HG02970 (cell line): ENCODE measurements around the gene AKT1S1.

Experiments
- ATAC-seq: cut with Tn5 transposase; IDR thresholded peaks from one replicate; pipeline ENCODE4 v1.9.1; 2021; ENCODE audit warnings: mild to moderate bottlenecking, moderate library complexity, moderate number of reproducible peaks; ENCODE audit not compliant: unreplicated experiment, low FRiP score

AKT1S1 gene

GRCh38 chr19:49857061-49857837 is 19.9 kb downstream of the AKT1S1 start:
- no peak for ATAC-seq

DNA sequence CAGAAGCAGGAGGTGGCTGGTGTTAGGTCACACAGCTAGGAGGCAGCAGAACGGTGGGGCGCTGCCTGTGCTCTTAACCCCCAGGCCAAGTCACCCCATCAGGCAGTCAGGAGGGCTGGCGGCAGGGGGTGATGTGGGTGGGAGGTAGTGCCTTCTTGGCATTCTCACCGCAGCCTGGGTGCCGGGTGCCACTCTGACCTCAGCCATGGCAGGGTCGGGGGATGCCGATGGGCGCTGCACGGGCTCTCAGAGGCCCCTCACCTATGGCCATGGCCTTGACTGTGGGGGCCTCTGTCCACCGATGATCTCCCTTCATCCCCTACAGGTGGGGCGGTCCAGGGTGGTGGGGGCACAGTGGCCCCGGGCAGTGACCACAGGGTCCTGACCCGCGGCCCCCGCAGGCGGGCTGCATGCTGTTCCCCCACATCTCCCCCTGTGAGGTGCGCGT is 20.6 kb downstream of the AKT1S1 start:
- no peak for ATAC-seq

DNA sequence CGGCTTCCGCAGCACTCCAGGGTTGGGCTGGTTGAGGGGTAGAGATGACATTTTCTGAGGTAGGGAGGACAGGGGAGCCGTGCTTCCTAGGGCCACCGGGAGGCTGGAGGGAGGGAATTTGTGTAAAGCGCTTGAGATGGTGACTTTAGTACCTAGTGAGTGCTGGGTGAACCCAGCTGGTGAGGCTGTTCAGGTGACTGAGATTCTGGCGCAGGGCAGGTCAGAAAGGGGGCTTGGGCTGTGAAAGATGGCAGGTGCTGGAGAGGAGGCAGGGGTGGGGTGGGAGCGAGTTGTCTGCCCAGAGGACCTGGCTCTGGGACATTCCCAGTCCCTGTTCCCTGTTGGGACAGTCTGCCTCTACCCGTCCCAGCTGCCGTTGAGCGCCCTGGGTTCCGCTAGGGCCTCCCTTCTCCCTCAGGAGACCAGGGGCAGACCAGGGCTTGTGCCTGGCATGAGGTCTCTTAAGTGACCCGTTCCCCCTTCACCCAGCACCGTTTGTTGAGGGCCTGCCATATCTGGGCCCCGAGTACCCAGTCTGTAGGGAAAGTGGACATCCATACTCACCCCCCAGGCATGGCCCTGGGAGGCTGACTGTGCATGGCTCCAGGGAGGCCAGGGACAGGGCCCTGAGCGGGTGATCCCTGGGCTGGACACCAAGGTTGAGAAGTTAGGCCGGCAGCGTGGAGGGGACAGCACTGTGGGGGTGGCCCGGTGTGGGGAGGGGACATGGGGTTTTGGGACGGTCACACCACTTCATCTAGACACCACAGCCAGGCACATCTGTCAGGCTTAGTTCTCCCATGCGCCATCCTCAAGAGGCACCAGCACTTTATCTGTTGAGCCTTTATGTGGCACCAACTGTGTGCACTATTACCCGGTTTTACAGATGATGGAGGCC is 21.2 kb downstream of the AKT1S1 start:
- no peak for ATAC-seq

GRCh38 chr19:49855277-49855675 is 21.9 kb downstream of the AKT1S1 start:
- ATAC-seq, result no peak

DNA sequence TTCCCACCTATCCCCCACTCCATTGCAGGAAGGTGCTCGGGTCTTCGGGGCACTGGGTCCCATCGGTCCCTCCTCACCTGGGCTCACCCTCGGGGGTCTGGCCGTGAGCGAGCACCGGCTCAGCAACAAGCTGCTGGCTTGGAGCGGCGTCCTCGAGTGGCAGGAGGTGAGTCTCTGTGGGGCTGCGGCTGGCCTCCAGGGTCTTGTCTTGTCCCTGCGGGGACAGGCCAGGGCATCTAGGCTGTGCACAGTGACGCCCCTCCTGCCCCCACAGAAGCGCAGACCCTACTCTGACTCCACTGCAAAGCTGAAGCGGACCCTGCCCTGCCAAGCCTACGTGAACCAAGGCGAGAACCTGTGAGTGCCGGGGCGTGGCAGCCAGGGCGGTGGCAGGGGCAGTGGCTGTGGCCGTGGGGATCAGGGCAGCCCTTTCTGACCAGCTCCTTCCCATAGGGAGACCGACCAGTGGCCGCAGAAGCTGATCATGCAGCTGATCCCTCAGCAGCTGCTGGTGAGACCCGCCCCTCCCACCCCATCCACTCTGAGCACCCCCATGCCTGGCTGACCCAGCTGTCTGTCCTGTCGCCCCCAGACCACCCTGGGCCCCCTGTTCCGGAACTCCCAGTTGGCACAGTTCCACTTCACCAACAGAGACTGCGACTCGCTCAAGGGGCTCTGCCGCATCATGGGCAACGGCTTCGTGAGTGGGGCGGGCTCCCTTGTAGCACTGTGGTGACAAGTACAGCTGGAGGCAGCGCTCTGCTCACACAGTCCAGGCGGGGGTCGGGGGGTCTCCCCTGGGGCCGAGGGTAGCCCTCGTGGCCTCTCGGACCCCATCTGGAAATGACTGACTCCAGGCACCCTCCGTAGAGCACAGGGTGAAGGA is 22.5 kb downstream of the AKT1S1 start:
- no peak for ATAC-seq

DNA sequence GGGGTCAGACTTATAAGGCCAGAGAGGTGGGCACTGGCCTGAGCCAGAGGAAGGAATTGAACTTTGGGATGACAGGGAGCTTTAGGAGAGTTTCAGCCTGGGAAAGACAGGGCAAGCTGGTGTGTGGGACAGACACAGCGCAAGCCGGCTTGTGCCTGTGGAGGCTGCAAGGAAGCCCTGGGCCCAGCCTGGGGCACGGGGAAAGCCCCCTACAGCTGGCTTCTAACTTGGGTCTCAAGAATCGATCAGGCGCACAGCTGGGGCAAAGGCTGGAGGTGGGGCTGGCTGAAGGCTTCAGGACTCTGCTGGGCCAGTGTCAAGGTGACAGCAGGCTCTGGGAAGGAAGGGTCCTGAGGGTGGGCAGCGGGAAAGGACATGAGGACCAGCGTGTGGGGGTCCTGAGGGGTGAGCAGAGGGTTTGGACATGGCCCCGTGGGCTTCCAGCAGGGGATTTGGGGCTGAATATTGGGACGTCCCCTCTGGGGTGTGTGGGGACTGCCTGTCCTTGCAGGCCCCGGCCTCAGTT is 23.2 kb downstream of the AKT1S1 start:
- no peak for ATAC-seq

GRCh38 chr19:49852631-49853126 is 24.5 kb downstream of the AKT1S1 start:
- ATAC-seq, result no peak

- no peak for ATAC-seq
Observed at GRCh38 chr19:49851456-49852259, 25.5 kb downstream of the AKT1S1 start.

DNA sequence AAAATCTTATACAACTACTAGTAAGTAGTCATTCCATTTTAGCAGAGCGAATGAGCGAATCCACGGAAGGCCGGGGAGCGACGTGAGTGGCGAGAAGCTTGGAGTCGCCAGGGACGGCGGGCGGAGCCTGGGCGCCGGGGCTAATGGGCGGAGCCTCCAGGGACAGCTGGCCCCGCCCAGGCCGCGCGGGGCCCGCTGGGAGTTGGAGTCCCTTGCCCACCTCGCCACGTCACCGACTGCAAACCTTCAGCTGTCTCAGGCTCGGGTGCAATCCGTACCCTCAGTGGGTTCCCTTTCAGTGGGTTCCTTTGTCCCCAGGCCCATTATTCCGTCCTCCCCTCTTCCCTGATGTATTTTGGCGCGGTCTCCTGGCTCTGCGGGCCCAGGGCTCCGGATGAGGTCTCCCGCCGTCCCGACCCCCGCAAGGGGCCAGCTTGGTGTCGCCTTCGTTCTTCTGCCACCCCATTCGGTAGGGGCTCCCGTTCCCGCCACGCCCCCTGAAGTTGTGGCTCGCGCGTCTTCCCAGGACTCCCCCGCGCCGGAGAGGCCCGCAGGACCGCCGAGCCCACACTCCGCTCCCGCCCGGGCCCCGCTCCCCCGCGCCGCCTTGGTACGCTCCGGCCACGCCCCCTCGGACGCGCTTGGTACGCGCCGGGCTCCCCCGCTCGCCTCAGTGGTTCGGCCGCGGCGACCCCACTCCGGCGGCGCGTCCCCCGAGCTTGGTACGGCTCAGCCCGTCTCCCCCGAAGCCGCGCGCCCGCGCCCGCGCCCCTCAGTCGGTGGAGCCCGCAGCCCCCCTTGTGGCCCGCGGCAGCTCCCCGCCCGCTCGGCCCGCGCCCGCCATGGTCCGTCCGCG is 26.4 kb downstream of the AKT1S1 start, which contains the start of gene PTOV1:
PTOV1 (plus strand) TSS at position 673 of the 856 bp plus-strand sequence.
- peak; percentile 81 for ATAC-seq

- ATAC-seq, result no peak
Observed at GRCh38 chr19:49850221-49850486, 27.0 kb downstream of the AKT1S1 start.

DNA sequence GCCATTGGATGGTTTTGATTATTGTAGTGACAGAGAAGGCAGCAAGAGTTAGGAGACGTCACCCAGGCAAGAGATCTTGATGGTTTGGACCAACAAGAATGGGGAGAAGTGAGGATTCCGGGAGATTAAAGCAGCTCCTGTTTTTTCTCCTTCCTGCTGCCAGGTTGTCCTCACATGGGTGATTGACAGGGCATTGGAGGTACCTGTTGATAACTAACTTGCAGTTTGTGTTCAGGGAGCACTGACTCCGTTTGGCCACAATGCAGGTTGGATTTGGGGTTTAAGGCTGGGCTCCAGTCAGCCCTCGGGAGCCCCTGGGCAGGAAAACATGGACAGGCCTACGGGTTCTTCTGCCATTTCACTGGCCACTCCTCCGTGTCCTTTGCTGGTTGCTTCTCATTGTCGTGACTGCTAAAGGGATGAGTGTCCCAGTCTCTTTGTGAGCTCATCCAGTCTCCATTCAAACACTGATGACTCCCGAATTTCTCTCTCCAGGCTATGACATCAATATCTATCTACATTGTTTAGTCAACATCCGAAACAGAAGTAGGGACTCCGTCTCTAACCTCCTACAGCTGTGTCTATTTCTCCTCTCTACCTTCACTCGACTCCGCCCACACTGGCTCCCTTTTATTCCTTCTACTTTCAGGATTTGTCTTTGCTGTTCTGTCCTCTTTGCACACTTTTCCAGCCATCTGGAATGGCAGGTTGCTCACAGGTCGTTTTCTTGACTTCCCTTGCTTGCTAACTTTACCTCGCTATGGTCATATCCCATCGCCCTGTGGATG is 27.5 kb downstream of the AKT1S1 start:
- no peak for ATAC-seq

- no peak for ATAC-seq
Observed at GRCh38 chr19:49848938-49849337, 28.2 kb downstream of the AKT1S1 start.

- ATAC-seq, result no peak
Observed at GRCh38 chr19:49847731-49848696, 29.1 kb downstream of the AKT1S1 start.

GRCh38 chr19:49846408-49846807 is 30.7 kb downstream of the AKT1S1 start:
- ATAC-seq, result no peak

DNA sequence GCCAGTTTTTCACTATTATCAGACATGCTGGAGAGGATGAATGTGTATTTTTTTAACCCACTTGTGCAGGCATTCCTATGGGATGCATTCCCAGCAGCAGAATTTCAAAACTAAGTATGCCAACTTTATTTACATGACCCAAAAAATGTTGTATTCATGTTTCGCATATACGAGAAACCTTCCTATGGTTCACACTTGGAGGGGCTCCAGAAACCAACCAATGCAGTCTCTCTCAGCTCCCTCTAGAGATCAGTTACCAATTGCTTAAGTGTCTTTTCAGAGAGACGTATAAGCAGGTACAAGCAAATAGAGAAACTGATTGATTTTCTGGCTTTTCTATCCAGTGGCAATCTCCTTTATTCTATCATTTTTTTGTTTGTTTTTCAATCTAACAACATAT is 31.7 kb downstream of the AKT1S1 start:
- no peak for ATAC-seq
